Loucy (cell line): ENCODE measurements around the gene SH2D3C.

Experiments
- CTCF ChIP-seq: fragments of 200-600 bp; sonication (generic); conservative IDR thresholded peaks from 2 replicates; pipeline ENCODE4 v1.5.1; 2014; ENCODE audit warnings: mild to moderate bottlenecking, antibody characterized with exemption, low read length
- EZH2phosphoT487 ChIP-seq: fragments of 200-600 bp; IDR thresholded peaks from 2 replicates; pipeline ENCODE4 v1.6.1; 2018; ENCODE audit warnings: antibody characterized with exemption, mild to moderate bottlenecking, moderate library complexity, borderline replicate concordance

GRCh38 chr9:127708952-127709587 lies 69.4 kb downstream of the SH2D3C start:
- TF ChIP-seq CTCF (no peak), EZH2phosphoT487 (no peak)
